WTC11 (cell line): ENCODE measurements around the gene RHOT2. TPM values are rescaled to one million over a fixed set of nuclear protein-coding genes. Genes with fewer than 3 reads are reported as not detected.

Experiments used
- ATAC-seq: fragments of 200-7000 bp; cut with Tn5 transposase; 2 replicates; pipeline ENCODE4 v1.10.0; 2021; ENCODE audit warnings: mild to moderate bottlenecking, moderate library complexity
- CTCF ChIA-PET: fragments of 300-600 bp; sonication (Branson Sonifier 250); formaldehyde crosslinking; loops from one replicate; lab custom pipeline; 2021; ENCODE audit warnings: antibody characterized with exemption; lab: Charles Lee
- POLR2A ChIA-PET: fragments of 350-600 bp; sonication (Branson Sonifier 250); formaldehyde crosslinking; loops from one replicate; lab custom pipeline; 2021; ENCODE audit warnings: antibody characterized with exemption; lab: Charles Lee
- DNase-seq: peaks from one replicate; pipeline ENCODE4 v3.0.0; 2021; ENCODE audit warnings: low spot score
- H3K27ac Mint-ChIP-seq: 2 replicates; pipeline ENCODE4 v1.8.0; 2021; ENCODE audit warnings: mixed read lengths
- H3K27me3 Mint-ChIP-seq: 2 replicates; pipeline ENCODE4 v1.8.0; 2021; ENCODE audit warnings: low read depth, mild to moderate bottlenecking, moderate library complexity, mixed read lengths
- H3K36me3 Mint-ChIP-seq: 2 replicates; pipeline ENCODE4 v1.8.0; 2021; ENCODE audit warnings: mixed read lengths
- H3K4me1 Mint-ChIP-seq: 2 replicates; pipeline ENCODE4 v1.8.0; 2022; ENCODE audit warnings: mixed read lengths
- H3K4me3 Mint-ChIP-seq: 2 replicates; pipeline ENCODE4 v1.8.0; 2021; ENCODE audit warnings: mild to moderate bottlenecking, moderate library complexity, mixed read lengths
- H3K9me3 Mint-ChIP-seq: 2 replicates; pipeline ENCODE4 v1.8.0; 2021; ENCODE audit warnings: mixed read lengths
- ERG ChIP-seq: fragments of 250-450 bp; sonication (Bioruptor Pico); IDR thresholded peaks from 2 replicates; pipeline ENCODE4 v1.8.0; 2021; ENCODE audit warnings: mild to moderate bottlenecking
- IRF1 ChIP-seq: sonication (generic); formaldehyde crosslinking; IDR thresholded peaks from 2 replicates; pipeline ENCODE4 v1.8.0; 2023; ENCODE audit warnings: missing genetic modification reagents
- NFYB ChIP-seq: sonication (generic); formaldehyde crosslinking; conservative IDR thresholded peaks from 2 replicates; pipeline ENCODE4 v1.8.0; 2022; ENCODE audit warnings: low read depth, missing genetic modification reagents
- SP1 ChIP-seq: sonication (generic); formaldehyde crosslinking; conservative IDR thresholded peaks from 2 replicates; pipeline ENCODE4 v1.8.1; 2022; ENCODE audit warnings: missing genetic modification reagents
- TP53 ChIP-seq: sonication (generic); formaldehyde crosslinking; IDR thresholded peaks from 2 replicates; pipeline ENCODE4 v1.8.1; 2023; ENCODE audit warnings: mild to moderate bottlenecking, missing genetic modification reagents
- ZNF416 ChIP-seq: fragments of 250-450 bp; sonication (Bioruptor Pico); IDR thresholded peaks from 2 replicates; pipeline ENCODE4 v1.9.0; 2021; ENCODE audit warnings: mild to moderate bottlenecking, inconsistent platforms
- ZNF423 ChIP-seq: fragments of 250-450 bp; sonication (Bioruptor Pico); IDR thresholded peaks from 2 replicates; pipeline ENCODE4 v2.1.2; 2022; ENCODE audit warnings: mild to moderate bottlenecking, moderate library complexity
- total RNA-seq: library from RNA; stranded (reverse); gene quantifications from 3 replicates; pipeline ENCODE4 v1.2.3, GENCODE V29; 2021
- TF ChIP-seq, protein P1 (sequence below): sonication (generic); formaldehyde crosslinking; IDR thresholded peaks from 2 replicates; pipeline ENCODE4 v1.8.0; 2022; ENCODE audit warnings: mild to moderate bottlenecking, missing genetic modification reagents
- TF ChIP-seq, protein P2 (sequence below): sonication (generic); formaldehyde crosslinking; IDR thresholded peaks from 2 replicates; pipeline ENCODE4 v1.8.1; 2023; ENCODE audit warnings: mild to moderate bottlenecking, missing genetic modification reagents
- TF ChIP-seq, protein P3 (sequence below): sonication (generic); formaldehyde crosslinking; IDR thresholded peaks from 2 replicates; pipeline ENCODE4 v1.8.1; 2022; ENCODE audit warnings: low read depth, mild to moderate bottlenecking, moderate library complexity, missing genetic modification reagents, borderline replicate concordance
- TF ChIP-seq, protein P4 (sequence below): fragments of 250-450 bp; sonication (Bioruptor Pico); IDR thresholded peaks from 2 replicates; pipeline ENCODE4 v2.1.2; 2022; ENCODE audit warnings: mild to moderate bottlenecking, moderate library complexity
- TF ChIP-seq, protein P5 (sequence below): sonication (generic); formaldehyde crosslinking; IDR thresholded peaks from 2 replicates; pipeline ENCODE4 v1.8.1; 2022; ENCODE audit warnings: mild to moderate bottlenecking, missing genetic modification reagents, moderate library complexity, borderline replicate concordance
- TF ChIP-seq, protein P6 (sequence below): fragments of 250-450 bp; sonication (Bioruptor Pico); IDR thresholded peaks from 2 replicates; pipeline ENCODE4 v1.9.0; 2021; ENCODE audit warnings: moderate library complexity, mild to moderate bottlenecking, inconsistent platforms, borderline replicate concordance
- TF ChIP-seq, protein P7 (sequence below): fragments of 250-450 bp; sonication (Bioruptor Pico); IDR thresholded peaks from 2 replicates; pipeline ENCODE4 v1.9.0; 2021; ENCODE audit warnings: mild to moderate bottlenecking, borderline replicate concordance

Gene RHOT2
- total RNA-seq, 1 experiment from 2014 or later, result 285 TPM

- CTCF ChIA-PET, result interaction anchor here (0.9 kb wide), 1 partner anchor 10 kb away, joined by 3 read pairs; the partner anchor contains the start of gene RHOT2
- DNase-seq, result no peak
- ATAC-seq, result no peak
These were observed 10.4 kb upstream of the RHOT2 start for GRCh38 chr16:657487-657886.

More at GRCh38 chr16:657487-657886, 10.4 kb upstream of the RHOT2 start:
- TF ChIP-seq, protein P1, sequence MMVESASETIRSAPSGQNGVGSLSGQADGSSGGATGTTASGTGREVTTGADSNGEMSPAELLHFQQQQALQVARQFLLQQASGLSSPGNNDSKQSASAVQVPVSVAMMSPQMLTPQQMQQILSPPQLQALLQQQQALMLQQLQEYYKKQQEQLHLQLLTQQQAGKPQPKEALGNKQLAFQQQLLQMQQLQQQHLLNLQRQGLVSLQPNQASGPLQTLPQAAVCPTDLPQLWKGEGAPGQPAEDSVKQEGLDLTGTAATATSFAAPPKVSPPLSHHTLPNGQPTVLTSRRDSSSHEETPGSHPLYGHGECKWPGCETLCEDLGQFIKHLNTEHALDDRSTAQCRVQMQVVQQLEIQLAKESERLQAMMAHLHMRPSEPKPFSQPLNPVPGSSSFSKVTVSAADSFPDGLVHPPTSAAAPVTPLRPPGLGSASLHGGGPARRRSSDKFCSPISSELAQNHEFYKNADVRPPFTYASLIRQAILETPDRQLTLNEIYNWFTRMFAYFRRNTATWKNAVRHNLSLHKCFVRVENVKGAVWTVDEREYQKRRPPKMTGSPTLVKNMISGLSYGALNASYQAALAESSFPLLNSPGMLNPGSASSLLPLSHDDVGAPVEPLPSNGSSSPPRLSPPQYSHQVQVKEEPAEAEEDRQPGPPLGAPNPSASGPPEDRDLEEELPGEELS, result no peak
- TF ChIP-seq ERG, result no peak
- TF ChIP-seq, protein P2, sequence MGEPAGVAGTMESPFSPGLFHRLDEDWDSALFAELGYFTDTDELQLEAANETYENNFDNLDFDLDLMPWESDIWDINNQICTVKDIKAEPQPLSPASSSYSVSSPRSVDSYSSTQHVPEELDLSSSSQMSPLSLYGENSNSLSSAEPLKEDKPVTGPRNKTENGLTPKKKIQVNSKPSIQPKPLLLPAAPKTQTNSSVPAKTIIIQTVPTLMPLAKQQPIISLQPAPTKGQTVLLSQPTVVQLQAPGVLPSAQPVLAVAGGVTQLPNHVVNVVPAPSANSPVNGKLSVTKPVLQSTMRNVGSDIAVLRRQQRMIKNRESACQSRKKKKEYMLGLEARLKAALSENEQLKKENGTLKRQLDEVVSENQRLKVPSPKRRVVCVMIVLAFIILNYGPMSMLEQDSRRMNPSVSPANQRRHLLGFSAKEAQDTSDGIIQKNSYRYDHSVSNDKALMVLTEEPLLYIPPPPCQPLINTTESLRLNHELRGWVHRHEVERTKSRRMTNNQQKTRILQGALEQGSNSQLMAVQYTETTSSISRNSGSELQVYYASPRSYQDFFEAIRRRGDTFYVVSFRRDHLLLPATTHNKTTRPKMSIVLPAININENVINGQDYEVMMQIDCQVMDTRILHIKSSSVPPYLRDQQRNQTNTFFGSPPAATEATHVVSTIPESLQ (CRISPR knock-in tag), result no peak
- no peak for TF ChIP-seq IRF1 (CRISPR knock-in tag)
- TF ChIP-seq, protein P3, sequence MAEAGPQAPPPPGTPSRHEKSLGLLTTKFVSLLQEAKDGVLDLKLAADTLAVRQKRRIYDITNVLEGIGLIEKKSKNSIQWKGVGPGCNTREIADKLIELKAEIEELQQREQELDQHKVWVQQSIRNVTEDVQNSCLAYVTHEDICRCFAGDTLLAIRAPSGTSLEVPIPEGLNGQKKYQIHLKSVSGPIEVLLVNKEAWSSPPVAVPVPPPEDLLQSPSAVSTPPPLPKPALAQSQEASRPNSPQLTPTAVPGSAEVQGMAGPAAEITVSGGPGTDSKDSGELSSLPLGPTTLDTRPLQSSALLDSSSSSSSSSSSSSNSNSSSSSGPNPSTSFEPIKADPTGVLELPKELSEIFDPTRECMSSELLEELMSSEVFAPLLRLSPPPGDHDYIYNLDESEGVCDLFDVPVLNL, result no peak
- TF ChIP-seq, protein P4, sequence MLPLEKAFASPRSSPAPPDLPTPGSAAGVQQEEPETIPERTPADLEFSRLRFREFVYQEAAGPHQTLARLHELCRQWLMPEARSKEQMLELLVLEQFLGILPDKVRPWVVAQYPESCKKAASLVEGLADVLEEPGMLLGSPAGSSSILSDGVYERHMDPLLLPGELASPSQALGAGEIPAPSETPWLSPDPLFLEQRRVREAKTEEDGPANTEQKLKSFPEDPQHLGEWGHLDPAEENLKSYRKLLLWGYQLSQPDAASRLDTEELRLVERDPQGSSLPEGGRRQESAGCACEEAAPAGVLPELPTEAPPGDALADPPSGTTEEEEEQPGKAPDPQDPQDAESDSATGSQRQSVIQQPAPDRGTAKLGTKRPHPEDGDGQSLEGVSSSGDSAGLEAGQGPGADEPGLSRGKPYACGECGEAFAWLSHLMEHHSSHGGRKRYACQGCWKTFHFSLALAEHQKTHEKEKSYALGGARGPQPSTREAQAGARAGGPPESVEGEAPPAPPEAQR, result no peak
- no peak for TF ChIP-seq NFYB
- TF ChIP-seq, protein P5, sequence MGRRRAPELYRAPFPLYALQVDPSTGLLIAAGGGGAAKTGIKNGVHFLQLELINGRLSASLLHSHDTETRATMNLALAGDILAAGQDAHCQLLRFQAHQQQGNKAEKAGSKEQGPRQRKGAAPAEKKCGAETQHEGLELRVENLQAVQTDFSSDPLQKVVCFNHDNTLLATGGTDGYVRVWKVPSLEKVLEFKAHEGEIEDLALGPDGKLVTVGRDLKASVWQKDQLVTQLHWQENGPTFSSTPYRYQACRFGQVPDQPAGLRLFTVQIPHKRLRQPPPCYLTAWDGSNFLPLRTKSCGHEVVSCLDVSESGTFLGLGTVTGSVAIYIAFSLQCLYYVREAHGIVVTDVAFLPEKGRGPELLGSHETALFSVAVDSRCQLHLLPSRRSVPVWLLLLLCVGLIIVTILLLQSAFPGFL (CRISPR knock-in tag), result no peak
- TF ChIP-seq, protein P6, sequence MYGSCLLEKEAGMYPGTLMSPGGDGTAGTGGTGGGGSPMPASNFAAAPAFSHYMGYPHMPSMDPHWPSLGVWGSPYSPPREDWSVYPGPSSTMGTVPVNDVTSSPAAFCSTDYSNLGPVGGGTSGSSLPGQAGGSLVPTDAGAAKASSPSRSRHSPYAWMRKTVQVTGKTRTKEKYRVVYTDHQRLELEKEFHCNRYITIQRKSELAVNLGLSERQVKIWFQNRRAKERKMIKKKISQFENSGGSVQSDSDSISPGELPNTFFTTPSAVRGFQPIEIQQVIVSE, result no peak
- TF ChIP-seq ZNF423 (CRISPR knock-in tag), result no peak
- TF ChIP-seq ZNF416 (CRISPR knock-in tag), result no peak
- no peak for TF ChIP-seq TP53 (CRISPR knock-in tag)
- no peak for TF ChIP-seq SP1 (CRISPR knock-in tag)
- TF ChIP-seq, protein P7, sequence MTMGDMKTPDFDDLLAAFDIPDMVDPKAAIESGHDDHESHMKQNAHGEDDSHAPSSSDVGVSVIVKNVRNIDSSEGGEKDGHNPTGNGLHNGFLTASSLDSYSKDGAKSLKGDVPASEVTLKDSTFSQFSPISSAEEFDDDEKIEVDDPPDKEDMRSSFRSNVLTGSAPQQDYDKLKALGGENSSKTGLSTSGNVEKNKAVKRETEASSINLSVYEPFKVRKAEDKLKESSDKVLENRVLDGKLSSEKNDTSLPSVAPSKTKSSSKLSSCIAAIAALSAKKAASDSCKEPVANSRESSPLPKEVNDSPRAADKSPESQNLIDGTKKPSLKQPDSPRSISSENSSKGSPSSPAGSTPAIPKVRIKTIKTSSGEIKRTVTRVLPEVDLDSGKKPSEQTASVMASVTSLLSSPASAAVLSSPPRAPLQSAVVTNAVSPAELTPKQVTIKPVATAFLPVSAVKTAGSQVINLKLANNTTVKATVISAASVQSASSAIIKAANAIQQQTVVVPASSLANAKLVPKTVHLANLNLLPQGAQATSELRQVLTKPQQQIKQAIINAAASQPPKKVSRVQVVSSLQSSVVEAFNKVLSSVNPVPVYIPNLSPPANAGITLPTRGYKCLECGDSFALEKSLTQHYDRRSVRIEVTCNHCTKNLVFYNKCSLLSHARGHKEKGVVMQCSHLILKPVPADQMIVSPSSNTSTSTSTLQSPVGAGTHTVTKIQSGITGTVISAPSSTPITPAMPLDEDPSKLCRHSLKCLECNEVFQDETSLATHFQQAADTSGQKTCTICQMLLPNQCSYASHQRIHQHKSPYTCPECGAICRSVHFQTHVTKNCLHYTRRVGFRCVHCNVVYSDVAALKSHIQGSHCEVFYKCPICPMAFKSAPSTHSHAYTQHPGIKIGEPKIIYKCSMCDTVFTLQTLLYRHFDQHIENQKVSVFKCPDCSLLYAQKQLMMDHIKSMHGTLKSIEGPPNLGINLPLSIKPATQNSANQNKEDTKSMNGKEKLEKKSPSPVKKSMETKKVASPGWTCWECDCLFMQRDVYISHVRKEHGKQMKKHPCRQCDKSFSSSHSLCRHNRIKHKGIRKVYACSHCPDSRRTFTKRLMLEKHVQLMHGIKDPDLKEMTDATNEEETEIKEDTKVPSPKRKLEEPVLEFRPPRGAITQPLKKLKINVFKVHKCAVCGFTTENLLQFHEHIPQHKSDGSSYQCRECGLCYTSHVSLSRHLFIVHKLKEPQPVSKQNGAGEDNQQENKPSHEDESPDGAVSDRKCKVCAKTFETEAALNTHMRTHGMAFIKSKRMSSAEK (CRISPR knock-in tag), result no peak
- Mint-ChIP-seq H3K4me3 (no peak overlapping the region), H3K27me3 (no peaks in the 10 kb centered on the region), H3K4me1 (peaks cover 4% of the 10 kb centered on the region), H3K36me3 (no peaks in the 10 kb centered on the region), H3K27ac (no peak overlapping the region), H3K9me3 (no peaks in the 10 kb centered on the region)
- POLR2A ChIA-PET, result no interaction called here
